Cardiac muscle cell (in vitro differentiated cells and primary cell): Measurements from ENCODE around the gene IQCH. TPM values are rescaled to one million over a fixed set of nuclear protein-coding genes. Genes with fewer than 3 reads are reported as not detected.

ENCODE experiments used
- DNase-seq, 2 donors: peaks; one replicate each; pipeline versions ENCODE4 v3.0.0 to v3.0.0-alpha.2; 2010 to 2017; ENCODE audit warnings: low read depth in 1 of 2, low spot score in 1 of 2
- H3K27ac ChIP-seq: fragments of 200-600 bp; sonication (generic); 2 replicates; pipeline ENCODE4 v1.5.1; 2016
- H3K27me3 ChIP-seq: fragments of 200-600 bp; sonication (generic); 2 replicates; pipeline ENCODE4 v1.6.0; 2016; ENCODE audit warnings: control low read depth
- H3K36me3 ChIP-seq: fragments of 200-600 bp; sonication (generic); 2 replicates; pipeline ENCODE4 v1.5.1; 2016; ENCODE audit warnings: control low read depth
- H3K4me1 ChIP-seq: fragments of 200-600 bp; sonication (generic); 2 replicates; pipeline ENCODE4 v1.8.1; 2017; ENCODE audit warnings: low read depth, mild to moderate bottlenecking, mixed run types
- H3K4me3 ChIP-seq: fragments of 200-600 bp; sonication (generic); 2 replicates; pipeline ENCODE4 v1.5.1; 2016; ENCODE audit warnings: mild to moderate bottlenecking
- H3K9me3 ChIP-seq: fragments of 200-600 bp; sonication (generic); 2 replicates; pipeline ENCODE4 v1.5.1; 2017; ENCODE audit warnings: low read depth, mild to moderate bottlenecking, control low read depth
- CTCF ChIP-seq: IDR thresholded peaks from 2 replicates; pipeline ENCODE4 v1.5.1; 2012; ENCODE audit warnings: low read depth, mild to moderate bottlenecking, low read length
- polyA plus RNA-seq: library from polyadenylated mRNA; unstranded; fragments of >200 nt; fragmentation: Nextera tagmentation; extraction: Ambion mirVana; gene quantifications from 2 replicates; pipeline ENCODE4 v1.2.1, GENCODE V29; 2016
- total RNA-seq: library from RNA; depleted of rRNA; stranded (reverse); fragments of >200 nt; gene quantifications from 2 replicates; pipeline ENCODE4 v1.2.3, GENCODE V29; 2016

IQCH gene
- total and polyA plus RNA-seq, 2 experiments from 2014 or later: 5.9 to 6.9 TPM

- no peak overlapping the region for H3K27ac ChIP-seq
- DNase-seq: peak in 1 of 2 donors; percentile 57
- peaks cover 8% of the 10 kb centered on the region for H3K4me1 ChIP-seq
- H3K9me3 ChIP-seq: no peaks in the 10 kb centered on the region
- TF ChIP-seq CTCF: no peak
- no peak overlapping the region for H3K4me3 ChIP-seq
- H3K36me3 ChIP-seq: no peaks in the 10 kb centered on the region
- no peaks in the 10 kb centered on the region for H3K27me3 ChIP-seq
These were observed 294.5 kb downstream of the IQCH start for GRCh38 chr15:67548862-67549651.

- H3K27ac ChIP-seq: no peak overlapping the region
- DNase-seq: no peak
- H3K4me3 ChIP-seq: no peak overlapping the region
- no peaks in the 10 kb centered on the region for H3K36me3 ChIP-seq
- no peaks in the 10 kb centered on the region for H3K27me3 ChIP-seq
- H3K4me1 ChIP-seq: peaks cover 8% of the 10 kb centered on the region
- no peak for TF ChIP-seq CTCF
- no peaks in the 10 kb centered on the region for H3K9me3 ChIP-seq
These were observed 295.1 kb downstream of the IQCH start for GRCh38 chr15:67549736-67550135.

GRCh38 chr15:67550522-67550921 is 295.9 kb downstream of the IQCH start:
- TF ChIP-seq CTCF: no peak
- H3K4me3 ChIP-seq: no peak overlapping the region
- no peaks in the 10 kb centered on the region for H3K27me3 ChIP-seq
- H3K36me3 ChIP-seq: no peaks in the 10 kb centered on the region
- no peak overlapping the region for H3K27ac ChIP-seq
- H3K4me1 ChIP-seq: peaks cover 8% of the 10 kb centered on the region
- H3K9me3 ChIP-seq: no peaks in the 10 kb centered on the region
- DNase-seq: peak in 1 of 2 donors; percentile 22

GRCh38 chr15:67551207-67551743 is 296.7 kb downstream of the IQCH start:
- Histone ChIP-seq H3K4me3 (no peak overlapping the region), H3K27me3 (no peaks in the 10 kb centered on the region), H3K36me3 (no peaks in the 10 kb centered on the region), H3K4me1 (peaks cover 8% of the 10 kb centered on the region), H3K9me3 (no peaks in the 10 kb centered on the region), H3K27ac (no peak overlapping the region)
- TF ChIP-seq CTCF: no peak
- DNase-seq: no peak

Other genes starting within 250 kb of the IQCH start
- 25.9 and 29.2 TPM in 2 replicates for gene SMAD3, start 189.2 kb upstream of the IQCH start, total RNA-seq
- 16.3 and 26.1 TPM in 2 replicates for gene SMAD3, start 189.2 kb upstream of the IQCH start, polyA plus RNA-seq
- gene AAGAB, start 125 bp upstream of the IQCH start, total RNA-seq: 27.8 and 51.9 TPM in 2 replicates
- gene AAGAB, start 125 bp upstream of the IQCH start, polyA plus RNA-seq: 39.9 and 45.3 TPM in 2 replicates